Natural killer cell treated with Interleukin-12 subunit alpha and Interleukin-12 subunit beta and Interleukin-15 and Interleukin-18, amount 100 ng/mL, for 72 hours (primary cell): ENCODE measurements around the gene SERGEF. TPM values are rescaled to one million over a fixed set of nuclear protein-coding genes. Genes with fewer than 3 reads are reported as not detected.
A peak's percentile ranks its signal among the peaks of the same experiment; 100 is the strongest.

ENCODE experiments used
- ATAC-seq, 2 donors: fragments of 150-1000 bp; cut with Tn5 transposase in 1 of 2; sonication (Bioruptor Pico), chemical (Tn5 transposase) in 1 of 2; 2 replicates each; pipeline ENCODE4 v1.10.0; 2021
- DNase-seq: peaks from one replicate; pipeline ENCODE4 v3.0.0; 2022; ENCODE audit warnings: low spot score
- H3K27ac Mint-ChIP-seq, 2 donors: 1 replicate in 1 of 2; 2 replicates in 1 of 2; pipeline ENCODE4 v1.8.0; 2022; ENCODE audit warnings: mixed read lengths in 2 of 2, mild to moderate bottlenecking in 1 of 2, moderate library complexity in 1 of 2
- H3K27me3 Mint-ChIP-seq, 2 donors: 1 replicate in 1 of 2; 2 replicates in 1 of 2; pipeline ENCODE4 v1.8.0; 2022; ENCODE audit warnings: mixed read lengths in 2 of 2
- H3K36me3 Mint-ChIP-seq: one replicate; pipeline ENCODE4 v1.8.0; 2022; ENCODE audit warnings: mixed read lengths
- H3K4me1 Mint-ChIP-seq, 2 donors: 1 replicate in 1 of 2; 2 replicates in 1 of 2; pipeline ENCODE4 v1.8.0; 2022; ENCODE audit warnings: low read depth in 2 of 2, mixed read lengths in 2 of 2, mild to moderate bottlenecking in 1 of 2
- H3K4me3 Mint-ChIP-seq: one replicate; pipeline ENCODE4 v1.8.0; 2022; ENCODE audit warnings: mixed read lengths
- H3K9me3 Mint-ChIP-seq: 2 replicates; pipeline ENCODE4 v1.8.0; 2022; ENCODE audit warnings: mixed read lengths
- total RNA-seq, 2 donors: library from RNA; stranded (reverse); gene quantifications; one replicate each; pipeline ENCODE4 v1.2.3, GENCODE V29; 2022

Gene SERGEF
- total RNA-seq, 2 donors from 2014 or later = 28.8 to 50.7 TPM

DNA sequence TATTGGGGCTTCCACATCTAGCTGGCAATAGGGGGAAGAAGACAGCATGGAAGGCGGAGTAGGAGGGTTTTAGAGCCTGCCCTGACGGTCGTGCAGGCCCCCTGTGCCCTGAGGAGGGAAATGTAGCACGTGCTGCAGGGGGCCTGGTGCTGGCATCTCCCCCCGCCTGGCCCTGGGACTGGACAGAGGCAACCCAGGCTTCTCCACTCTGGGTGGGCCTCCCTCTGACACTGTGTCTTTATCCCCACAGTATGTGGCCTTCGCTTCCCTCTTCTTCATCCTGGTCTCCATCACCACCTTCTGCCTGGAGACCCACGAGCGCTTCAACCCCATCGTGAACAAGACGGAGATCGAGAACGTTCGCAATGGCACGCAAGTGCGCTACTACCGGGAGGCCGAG, 241.4 kb downstream of the SERGEF start:
- H3K9me3 Mint-ChIP-seq = no peaks in the 10 kb centered on the region
- no peaks in the 10 kb centered on the region for H3K4me1 Mint-ChIP-seq
- H3K4me3 Mint-ChIP-seq = no peak overlapping the region
- no peaks in the 10 kb centered on the region for H3K36me3 Mint-ChIP-seq
- ATAC-seq (no peak), DNase-seq (no peak)
- no peaks in the 10 kb centered on the region for H3K27me3 Mint-ChIP-seq
- H3K27ac Mint-ChIP-seq = no peak overlapping the region

DNA sequence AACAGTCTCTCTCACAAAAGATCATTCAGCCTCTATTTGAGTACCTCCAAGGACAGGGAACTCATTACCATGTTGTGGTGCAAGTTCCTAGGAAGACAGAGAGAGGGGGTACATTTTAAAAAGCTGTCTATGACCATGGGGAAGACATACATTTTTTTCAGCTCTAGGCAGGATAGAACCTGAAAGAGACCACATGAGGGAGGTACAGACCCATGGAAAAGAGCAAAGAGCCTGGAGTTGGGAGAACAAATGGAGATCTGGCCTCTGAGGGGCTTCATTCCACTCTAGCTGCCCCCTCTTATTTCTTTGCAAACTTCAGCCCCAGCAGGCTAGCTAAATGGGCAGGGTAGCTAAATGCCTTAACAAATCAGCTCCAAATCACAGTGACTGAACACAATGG, 241.9 kb downstream of the SERGEF start:
- ATAC-seq (no peak), DNase-seq (no peak)
- Mint-ChIP-seq H3K4me1 (no peaks in the 10 kb centered on the region), H3K9me3 (no peaks in the 10 kb centered on the region), H3K36me3 (no peaks in the 10 kb centered on the region), H3K4me3 (no peak overlapping the region), H3K27me3 (no peaks in the 10 kb centered on the region), H3K27ac (no peak overlapping the region)

DNA sequence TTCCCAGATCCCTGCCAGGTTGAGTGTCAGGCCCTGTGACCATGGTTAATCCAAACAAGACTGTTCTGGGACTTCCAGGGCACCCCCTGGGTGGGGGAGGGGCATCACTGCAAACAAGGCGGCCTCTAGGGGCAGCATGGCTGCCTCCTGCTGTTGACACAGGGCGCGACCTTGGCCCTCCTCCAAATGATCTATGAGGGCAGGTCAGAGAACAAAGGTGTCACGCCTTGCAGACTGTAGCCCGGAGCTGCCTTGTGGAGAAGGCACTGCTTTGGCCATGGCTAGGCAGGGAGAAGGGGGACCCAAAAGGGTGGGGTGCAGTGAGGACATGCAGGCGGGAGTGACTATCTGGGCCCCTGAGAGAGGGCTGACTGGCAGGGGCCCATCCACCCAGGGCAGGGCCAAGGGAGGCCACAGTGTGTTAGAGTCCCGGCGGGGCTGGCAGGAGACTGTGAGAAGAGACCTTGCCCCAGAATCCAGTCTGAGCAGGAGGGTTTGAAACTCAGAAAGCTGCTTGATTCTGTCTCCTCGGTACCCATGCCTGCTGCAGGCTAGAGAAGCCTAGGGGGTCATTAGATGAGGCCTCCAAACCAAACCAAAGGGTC, 242.7 kb downstream of the SERGEF start:
- H3K4me1 Mint-ChIP-seq = no peaks in the 10 kb centered on the region
- H3K36me3 Mint-ChIP-seq = no peaks in the 10 kb centered on the region
- no peak overlapping the region for H3K4me3 Mint-ChIP-seq
- H3K27me3 Mint-ChIP-seq = no peaks in the 10 kb centered on the region
- no peak for ATAC-seq
- H3K27ac Mint-ChIP-seq = no peak overlapping the region
- no peak for DNase-seq
- no peaks in the 10 kb centered on the region for H3K9me3 Mint-ChIP-seq

DNA sequence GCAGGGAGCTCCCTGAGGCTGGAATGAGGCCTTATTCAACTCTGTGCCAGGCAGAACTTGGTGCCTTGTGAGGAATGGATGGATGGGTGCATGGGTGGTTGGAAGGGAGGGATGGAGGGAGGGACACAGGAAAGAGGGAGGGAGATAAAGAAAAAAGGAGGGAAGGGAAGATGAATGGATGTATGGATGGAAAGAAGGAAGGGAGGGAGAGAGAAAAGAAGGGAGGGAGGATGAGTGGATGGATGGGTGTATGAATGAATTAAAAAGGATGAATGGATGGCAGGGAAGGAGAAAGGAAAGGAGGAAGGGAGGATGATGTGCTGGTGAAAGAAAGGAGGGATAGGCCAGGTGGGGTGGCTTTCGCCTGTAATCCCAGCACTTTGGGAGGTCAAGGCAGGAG, 243.6 kb downstream of the SERGEF start:
- no peak for DNase-seq
- Mint-ChIP-seq H3K9me3 (no peaks in the 10 kb centered on the region), H3K36me3 (no peaks in the 10 kb centered on the region), H3K27ac (no peak overlapping the region), H3K4me3 (no peak overlapping the region), H3K4me1 (no peaks in the 10 kb centered on the region), H3K27me3 (no peaks in the 10 kb centered on the region)
- no peak for ATAC-seq

DNA sequence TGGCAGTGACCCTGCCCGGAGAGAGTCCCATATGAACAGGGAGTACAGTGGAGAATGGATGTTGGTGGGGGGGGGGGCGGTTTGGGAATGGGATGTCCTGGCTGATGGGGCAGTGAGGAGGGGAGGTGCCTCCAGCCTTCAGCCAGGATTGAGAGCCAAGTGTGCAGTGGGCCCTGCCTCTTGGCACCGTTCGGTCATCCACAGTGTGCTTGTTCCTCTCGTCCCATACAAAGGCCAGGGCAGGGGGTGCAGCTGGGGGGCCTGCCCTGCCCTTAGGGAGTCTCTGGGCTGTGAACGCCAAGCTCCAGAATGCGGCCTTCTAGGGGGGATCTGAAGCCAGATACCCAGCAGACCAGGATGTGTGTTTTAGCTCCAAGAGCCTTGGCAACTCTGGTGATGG, 244.3 kb downstream of the SERGEF start:
- H3K9me3 Mint-ChIP-seq = no peaks in the 10 kb centered on the region
- no peak overlapping the region for H3K27ac Mint-ChIP-seq
- H3K36me3 Mint-ChIP-seq = no peaks in the 10 kb centered on the region

DNA sequence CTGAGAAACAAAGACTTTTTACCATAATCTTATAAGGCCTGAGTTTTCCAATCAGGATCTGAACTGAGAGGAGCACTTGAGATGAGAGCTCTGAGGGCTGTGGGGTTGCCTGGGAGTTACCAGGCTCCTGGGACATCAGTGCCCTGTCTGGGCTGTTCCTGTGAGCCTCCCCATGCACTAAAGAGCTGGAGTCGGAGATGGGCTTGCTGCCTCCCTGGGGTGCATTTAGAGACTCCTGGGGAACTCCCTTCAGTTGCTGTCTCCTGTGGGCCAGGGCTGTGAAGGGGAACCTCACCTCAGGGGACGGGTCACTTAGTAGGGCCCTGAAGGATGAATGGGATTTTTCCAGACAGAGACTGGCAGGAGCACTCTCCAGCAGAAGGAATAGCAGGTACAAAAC, 244.9 kb downstream of the SERGEF start:
- no peak overlapping the region for H3K27ac Mint-ChIP-seq
- H3K27me3 Mint-ChIP-seq = no peaks in the 10 kb centered on the region
- no peaks in the 10 kb centered on the region for H3K9me3 Mint-ChIP-seq
- ATAC-seq (no peak), DNase-seq (no peak)
- no peaks in the 10 kb centered on the region for H3K36me3 Mint-ChIP-seq
- no peaks in the 10 kb centered on the region for H3K4me1 Mint-ChIP-seq
- H3K4me3 Mint-ChIP-seq = no peak overlapping the region

More for the DNA sequence above, 244.3 kb downstream of the SERGEF start:
- Mint-ChIP-seq H3K4me1 (no peaks in the 10 kb centered on the region), H3K27me3 (no peaks in the 10 kb centered on the region), H3K4me3 (no peak overlapping the region)
- DNase-seq (no peak), ATAC-seq (no peak)

DNA sequence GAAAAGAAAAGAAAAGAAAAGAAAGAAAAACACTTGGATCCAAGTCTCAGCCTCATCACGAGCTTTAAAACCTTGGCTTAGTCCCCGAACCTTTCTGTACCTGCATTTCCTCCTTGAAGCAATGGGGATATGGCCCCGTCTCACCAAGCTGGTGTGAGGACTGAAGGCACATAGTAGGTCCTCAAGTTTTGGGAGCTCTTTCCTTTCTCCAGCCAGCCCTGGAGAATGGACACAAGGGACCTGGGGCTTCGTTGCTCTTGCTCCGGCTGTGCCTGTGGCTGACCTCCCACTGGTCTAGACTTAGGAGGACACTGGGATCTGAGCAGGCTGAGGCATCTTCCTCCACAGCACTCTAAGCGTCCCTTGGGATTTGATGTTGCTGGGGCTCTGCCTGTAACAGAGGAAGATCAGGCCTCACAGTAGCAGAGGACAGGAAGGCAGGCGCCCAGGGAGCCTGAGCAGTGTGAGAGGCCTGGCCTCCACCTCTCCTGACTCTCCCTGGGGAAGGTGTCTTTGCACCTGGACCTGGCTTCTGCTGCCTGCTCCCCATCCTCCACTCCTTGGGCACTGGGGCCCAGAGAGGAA, 245.5 kb downstream of the SERGEF start:
- DNase-seq (no peak), ATAC-seq (no peak)
- no peaks in the 10 kb centered on the region for H3K27me3 Mint-ChIP-seq
- no peaks in the 10 kb centered on the region for H3K4me1 Mint-ChIP-seq
- no peaks in the 10 kb centered on the region for H3K36me3 Mint-ChIP-seq
- H3K9me3 Mint-ChIP-seq = no peaks in the 10 kb centered on the region
- H3K27ac Mint-ChIP-seq = no peak overlapping the region
- H3K4me3 Mint-ChIP-seq = no peak overlapping the region

DNA sequence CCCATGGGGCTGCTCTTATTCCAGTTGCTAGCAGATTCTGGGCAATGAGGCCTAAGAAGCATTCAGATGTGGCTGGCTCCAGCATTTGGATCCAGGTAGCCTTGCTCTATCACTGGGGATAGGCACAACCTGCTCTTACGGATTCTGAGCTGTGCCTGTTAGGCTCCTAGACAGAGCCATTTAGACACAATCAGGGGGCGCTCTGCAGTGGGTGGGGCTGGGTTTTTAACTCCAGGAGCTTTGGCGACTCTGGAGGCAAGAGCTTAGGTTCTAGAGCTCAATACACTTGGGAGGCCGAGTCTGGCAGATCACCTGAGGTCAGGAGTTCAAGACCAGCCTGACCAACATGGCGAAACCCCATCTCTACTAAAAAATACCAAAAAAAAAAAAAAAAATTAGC, 246.3 kb downstream of the SERGEF start:
- DNase-seq = no peak

DNA sequence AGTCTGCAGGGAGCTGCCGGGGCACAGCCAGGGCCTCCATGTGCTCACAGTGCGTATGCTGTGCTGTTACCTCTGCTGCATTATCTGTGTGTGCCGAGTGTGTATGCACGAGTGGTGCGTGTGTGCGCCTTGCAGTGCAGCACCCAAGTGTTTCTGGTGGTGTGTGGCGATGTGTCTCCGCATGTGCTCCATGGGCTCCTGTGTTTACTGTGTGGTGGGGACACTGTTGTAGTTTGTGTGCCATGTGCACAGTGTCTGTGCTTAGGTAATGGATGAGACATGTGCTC, 246.8 kb downstream of the SERGEF start:
- Mint-ChIP-seq H3K4me3 (no peak overlapping the region), H3K27ac (no peak overlapping the region), H3K9me3 (no peaks in the 10 kb centered on the region)

More for the DNA sequence above, 246.3 kb downstream of the SERGEF start:
- Mint-ChIP-seq H3K27ac (no peak overlapping the region), H3K4me1 (no peaks in the 10 kb centered on the region), H3K9me3 (no peaks in the 10 kb centered on the region), H3K4me3 (no peak overlapping the region), H3K36me3 (no peaks in the 10 kb centered on the region), H3K27me3 (no peaks in the 10 kb centered on the region)
- no peak for ATAC-seq

DNA sequence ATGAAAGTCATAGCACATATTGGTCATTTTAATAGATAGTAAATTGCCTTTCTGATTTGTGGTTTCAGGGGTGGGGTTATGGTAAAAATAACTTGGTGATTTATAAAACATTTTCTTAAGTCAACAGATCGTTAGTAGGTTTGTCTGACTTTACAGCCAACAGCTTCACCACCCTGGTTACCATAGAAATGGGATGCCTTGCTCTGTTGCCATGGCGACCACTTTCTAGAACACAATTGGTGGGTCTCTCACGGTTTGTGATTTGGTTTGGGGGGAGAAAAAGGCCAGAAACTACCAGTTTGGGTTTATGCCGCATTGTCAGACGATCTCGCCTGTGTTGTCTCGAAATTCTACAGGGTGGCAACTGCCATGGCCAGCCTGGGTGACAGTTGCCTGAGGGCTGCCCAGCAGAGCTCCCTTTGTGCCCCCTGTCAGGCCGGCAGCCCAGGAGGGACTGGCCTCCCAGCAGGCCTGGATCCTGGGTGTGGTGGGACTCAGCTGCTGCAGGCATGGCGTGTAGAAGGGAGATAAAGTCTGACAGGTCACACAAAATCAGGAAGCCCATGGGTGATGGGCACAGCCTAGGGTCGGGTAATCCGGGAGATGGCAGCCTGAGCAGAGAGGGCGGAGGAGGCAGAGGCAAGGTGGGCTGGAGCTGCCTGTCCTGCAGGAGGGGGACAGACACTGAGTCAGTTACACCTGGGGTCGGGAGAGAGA, 247.3 kb downstream of the SERGEF start:
- Mint-ChIP-seq H3K4me3 (no peak overlapping the region), H3K4me1 (no peaks in the 10 kb centered on the region), H3K27me3 (no peaks in the 10 kb centered on the region), H3K9me3 (no peaks in the 10 kb centered on the region), H3K27ac (no peak overlapping the region), H3K36me3 (no peaks in the 10 kb centered on the region)
- DNase-seq = no peak
- no peak for ATAC-seq

More for the DNA sequence above, 246.8 kb downstream of the SERGEF start:
- Mint-ChIP-seq H3K4me1 (no peaks in the 10 kb centered on the region), H3K27me3 (no peaks in the 10 kb centered on the region), H3K36me3 (no peaks in the 10 kb centered on the region)
- DNase-seq (no peak), ATAC-seq (peak in 1 of 2 donors; percentile 7)

DNA sequence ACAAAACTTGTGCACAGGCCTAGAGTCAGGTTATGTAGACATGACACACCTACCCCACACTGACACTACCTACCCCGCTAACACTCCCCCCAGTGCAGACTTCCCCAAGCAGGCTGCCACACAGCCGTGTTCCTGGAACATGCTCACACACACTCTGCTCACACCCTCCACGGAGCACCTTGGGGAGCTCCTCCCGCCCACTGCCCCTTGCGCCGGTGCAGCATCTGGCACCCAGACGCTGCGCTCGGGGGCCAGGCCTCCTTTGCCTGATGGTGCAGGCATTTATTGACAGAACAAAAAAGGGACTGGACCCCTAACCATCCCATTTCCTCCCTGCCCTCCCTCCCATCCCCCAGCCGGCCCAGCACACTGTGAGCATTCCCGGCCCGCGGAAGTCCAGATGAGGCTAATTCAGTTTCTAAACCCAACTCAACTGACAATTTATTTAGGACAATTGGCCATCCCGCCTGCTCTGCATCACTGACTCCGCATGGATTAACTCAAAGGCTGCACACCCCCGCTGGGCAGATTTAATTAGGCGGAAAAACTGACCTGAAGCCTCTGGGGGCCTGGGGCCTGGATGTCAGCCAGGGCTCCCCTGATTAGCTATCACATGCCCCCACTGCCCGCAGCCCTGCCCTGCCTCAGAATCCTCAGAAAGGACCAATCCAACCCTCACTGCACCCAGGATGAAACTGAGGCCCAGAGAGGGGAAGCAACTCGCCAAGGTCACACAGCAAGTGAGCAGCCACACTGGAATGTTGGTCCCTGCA, 248.2 kb downstream of the SERGEF start:
- H3K4me1 Mint-ChIP-seq = no peaks in the 10 kb centered on the region
- DNase-seq (no peak), ATAC-seq (no peak)
- no peak overlapping the region for H3K4me3 Mint-ChIP-seq
- no peaks in the 10 kb centered on the region for H3K27me3 Mint-ChIP-seq
- no peak overlapping the region for H3K27ac Mint-ChIP-seq
- H3K9me3 Mint-ChIP-seq = no peaks in the 10 kb centered on the region
- H3K36me3 Mint-ChIP-seq = no peaks in the 10 kb centered on the region

DNA sequence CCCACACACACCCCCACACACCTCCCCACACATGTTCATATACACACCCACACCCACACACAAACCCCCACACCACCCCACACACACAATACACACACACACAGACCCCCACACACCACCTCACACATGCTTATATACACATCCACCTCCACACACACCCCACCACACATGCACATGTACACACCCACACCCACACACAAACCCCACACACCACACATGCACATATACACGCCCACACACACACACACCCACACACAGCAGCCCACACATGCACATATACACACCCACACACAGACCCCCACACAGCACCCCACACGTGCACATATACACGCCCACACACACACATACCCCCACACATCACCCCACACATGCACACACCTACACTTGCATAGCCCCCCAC, 249.1 kb downstream of the SERGEF start:
- no peaks in the 10 kb centered on the region for H3K27me3 Mint-ChIP-seq
- H3K27ac Mint-ChIP-seq = no peak overlapping the region
- no peaks in the 10 kb centered on the region for H3K4me1 Mint-ChIP-seq
- H3K36me3 Mint-ChIP-seq = no peaks in the 10 kb centered on the region
- no peak for DNase-seq
- H3K9me3 Mint-ChIP-seq = no peaks in the 10 kb centered on the region
- H3K4me3 Mint-ChIP-seq = no peak overlapping the region
- no peak for ATAC-seq

DNA sequence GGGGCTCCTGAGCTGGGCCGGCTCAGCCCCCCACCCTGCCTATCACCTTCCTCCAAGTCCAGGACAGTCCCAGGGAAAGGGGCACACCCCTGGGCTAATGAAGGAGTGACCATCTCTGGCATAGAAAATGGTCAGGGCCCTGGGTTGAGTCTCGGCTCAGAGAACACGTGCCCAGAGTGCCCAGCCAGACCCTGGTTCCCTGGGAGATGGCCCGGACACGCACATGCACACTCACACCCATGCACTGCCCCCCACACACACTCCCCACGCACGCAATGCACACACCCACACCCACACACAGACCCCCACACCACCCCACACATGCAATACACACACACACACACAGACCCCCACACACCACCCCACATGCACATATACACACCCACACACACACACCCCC, 249.6 kb downstream of the SERGEF start:
- Mint-ChIP-seq H3K27me3 (no peaks in the 10 kb centered on the region), H3K36me3 (no peaks in the 10 kb centered on the region), H3K4me1 (no peaks in the 10 kb centered on the region), H3K4me3 (no peak overlapping the region), H3K27ac (no peak overlapping the region), H3K9me3 (no peaks in the 10 kb centered on the region)
- no peak for DNase-seq
- no peak for ATAC-seq

DNA sequence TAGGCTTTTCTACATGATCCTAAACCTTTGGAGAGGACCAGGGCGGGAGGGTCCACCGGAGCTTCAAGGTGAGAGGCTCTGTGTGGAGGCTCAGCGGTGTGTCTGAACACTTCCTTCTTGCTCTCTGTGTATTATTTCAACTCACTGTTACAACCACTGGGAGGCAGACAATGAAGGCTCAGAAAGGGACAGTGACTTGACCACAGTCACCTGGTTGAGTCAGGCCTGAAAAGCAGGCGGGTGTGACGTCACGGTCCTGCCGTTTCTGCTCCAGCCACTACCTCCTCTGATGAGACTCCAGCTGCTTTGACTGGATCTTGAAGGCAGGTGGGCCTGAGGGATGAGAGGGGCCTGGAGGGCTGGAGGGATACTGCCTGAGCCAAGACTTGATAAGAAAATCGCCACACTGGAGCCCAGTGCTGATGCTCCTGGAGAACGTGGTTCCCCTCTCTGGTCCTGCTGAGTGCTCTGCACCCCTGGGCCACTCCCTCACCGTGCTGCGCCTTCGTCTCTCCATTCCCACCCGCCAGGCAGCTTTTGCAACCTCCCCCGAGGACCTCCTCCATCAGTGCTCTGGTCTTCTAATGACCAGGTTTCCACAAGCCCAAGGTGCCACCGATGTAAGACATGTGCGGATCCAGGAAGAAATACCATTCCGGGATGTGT, 250.4 kb downstream of the SERGEF start:
- ATAC-seq (no peak), DNase-seq (no peak)
- Mint-ChIP-seq H3K4me3 (no peak overlapping the region), H3K27ac (no peak overlapping the region), H3K4me1 (no peaks in the 10 kb centered on the region), H3K9me3 (no peaks in the 10 kb centered on the region), H3K27me3 (no peaks in the 10 kb centered on the region), H3K36me3 (no peaks in the 10 kb centered on the region)
